GM19025 (cell line): Measurements from ENCODE around the gene MRTFB.

Experiments
- ATAC-seq: cut with Tn5 transposase; IDR thresholded peaks from one replicate; pipeline ENCODE4 v1.9.1; 2021; ENCODE audit warnings: mild to moderate bottlenecking, low read depth, moderate library complexity; ENCODE audit not compliant: unreplicated experiment

The MRTFB gene

GRCh38 chr16:14304891-14305460 is 233.9 kb downstream of the MRTFB start:
- no peak for ATAC-seq

DNA sequence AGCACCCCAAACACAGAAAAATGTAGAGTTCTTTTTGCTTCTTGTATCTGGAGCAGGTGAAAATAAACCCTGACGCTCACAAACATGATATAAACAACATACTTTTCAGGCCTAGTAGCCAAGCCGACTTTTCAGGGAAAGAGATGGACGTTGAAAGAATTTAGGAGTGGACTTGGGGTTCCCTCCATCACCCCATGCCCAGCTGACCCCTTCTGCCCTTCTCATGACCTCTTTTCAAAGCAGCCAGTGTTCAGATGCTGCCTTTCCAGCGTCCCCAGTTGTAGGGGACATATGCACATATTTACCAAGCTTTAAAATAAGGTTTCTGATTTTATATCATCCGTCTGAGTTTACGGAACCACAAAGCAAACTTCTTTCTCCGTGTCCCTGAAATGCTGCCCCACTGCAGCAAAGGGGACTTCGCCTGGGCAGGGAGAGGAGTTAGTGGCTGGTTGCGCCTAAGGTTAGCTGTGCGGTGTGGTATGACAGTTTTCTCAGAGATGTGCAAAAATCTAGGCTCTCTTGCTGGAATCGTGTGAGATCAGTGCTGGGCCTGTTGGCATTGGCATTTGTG is 235.5 kb downstream of the MRTFB start:
- no peak for ATAC-seq

DNA sequence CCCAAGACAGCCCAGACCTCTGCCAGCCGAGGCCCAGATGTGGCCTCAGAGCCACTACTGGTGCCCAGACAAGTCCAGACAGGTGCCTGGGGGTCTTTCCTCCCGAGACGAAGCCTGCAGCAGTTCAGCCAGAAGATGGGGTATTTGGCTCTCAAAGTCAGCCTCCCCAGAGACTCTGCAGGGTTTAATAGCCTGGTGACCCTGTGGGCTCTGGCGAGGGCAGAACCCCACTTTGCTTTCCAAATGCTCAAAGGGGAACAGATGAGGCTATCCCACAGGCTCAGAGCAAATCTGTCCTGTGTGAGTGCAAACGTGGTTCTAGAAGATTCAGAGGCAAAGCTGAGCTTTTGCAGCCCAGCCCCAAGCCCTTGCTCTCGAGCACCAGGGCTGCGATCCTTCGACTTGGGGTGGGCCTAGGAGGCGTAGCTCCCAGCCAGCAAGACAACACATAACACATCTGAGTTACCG is 236.0 kb downstream of the MRTFB start:
- no peak for ATAC-seq

GRCh38 chr16:14307527-14308367 is 236.6 kb downstream of the MRTFB start:
- no peak for ATAC-seq

- no peak for ATAC-seq
Measured at GRCh38 chr16:14308368-14308723, 237.2 kb downstream of the MRTFB start.

- no peak for ATAC-seq
Measured at GRCh38 chr16:14309001-14309886, 238.1 kb downstream of the MRTFB start.

DNA sequence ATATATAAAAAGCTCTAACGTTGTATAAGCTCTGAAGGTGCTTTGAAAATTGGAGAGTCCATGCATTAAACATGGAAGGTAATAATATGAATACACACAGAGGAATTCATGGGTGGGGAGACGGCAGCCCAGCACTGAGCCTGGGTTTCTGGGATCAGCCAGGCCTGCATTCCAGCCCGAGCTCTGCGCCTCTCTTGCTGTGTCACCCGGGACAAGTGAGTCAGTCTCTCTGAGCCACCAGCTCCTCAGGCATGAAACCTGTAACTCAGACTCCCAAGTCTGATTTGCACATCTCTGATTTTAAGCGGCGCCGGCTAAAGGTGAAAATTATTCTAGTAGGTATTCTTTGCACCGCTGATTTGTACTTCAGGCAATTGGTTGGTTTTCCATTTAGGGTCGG is 238.8 kb downstream of the MRTFB start:
- no peak for ATAC-seq

- peak; percentile 75 for ATAC-seq
Measured at GRCh38 chr16:14310519-14310991, 239.4 kb downstream of the MRTFB start.

DNA sequence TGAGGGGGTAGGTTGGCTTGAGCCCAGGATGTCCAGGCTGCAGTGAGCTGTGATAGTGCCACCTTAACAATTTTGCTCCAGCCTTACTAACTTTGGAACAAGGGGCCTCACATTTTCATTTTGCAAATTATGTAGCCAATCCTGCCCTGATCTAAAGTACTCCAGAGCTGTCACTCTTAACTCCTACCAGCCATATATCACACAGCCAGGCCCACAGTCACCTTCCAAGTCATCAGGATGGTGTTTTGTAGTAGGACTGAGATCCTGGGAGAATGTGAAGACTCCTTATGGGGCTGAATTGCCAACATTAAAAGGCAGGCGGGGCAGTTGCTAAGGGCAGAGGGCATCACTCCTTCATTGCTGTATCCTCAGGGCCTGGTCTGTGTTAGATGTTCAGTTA is 243.0 kb downstream of the MRTFB start:
- ATAC-seq = no peak

DNA sequence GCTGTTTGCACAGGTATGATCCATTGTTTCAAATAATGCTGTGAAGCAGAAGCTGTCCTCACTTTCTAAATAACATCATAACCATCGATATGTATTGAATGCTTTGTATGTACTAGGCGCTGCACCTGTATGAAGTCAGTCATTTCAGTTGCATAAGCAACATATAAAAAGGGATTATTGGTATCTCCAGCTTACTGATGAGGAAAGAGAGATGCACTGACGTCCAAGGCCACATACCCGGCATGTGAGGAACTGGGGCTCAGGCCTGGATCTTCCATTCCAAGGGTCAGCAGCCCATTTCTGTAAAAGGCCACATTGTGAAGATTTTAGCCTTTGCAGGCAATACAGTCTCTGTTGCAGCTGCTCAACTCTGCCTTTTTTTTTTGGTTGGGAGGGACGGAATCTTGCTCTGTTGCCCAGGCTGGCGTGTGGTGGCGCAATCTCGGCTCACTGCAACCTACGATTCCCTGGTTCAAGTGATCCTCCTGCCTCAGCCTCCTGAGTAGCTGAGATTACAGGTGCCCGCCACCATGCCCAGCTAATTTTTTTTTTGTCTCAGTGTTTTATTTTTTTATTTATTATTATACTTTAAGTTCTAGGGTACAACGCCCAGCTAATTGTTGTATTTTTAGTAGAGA is 244.7 kb downstream of the MRTFB start:
- ATAC-seq = no peak
